ENCODE measurements around the gene VANGL2. TPM values are rescaled to one million over a fixed set of nuclear protein-coding genes. Genes with fewer than 3 reads are reported as not detected.
A peak's percentile ranks its signal among the peaks of the same experiment; 100 is the strongest.

VANGL2 gene
- total and polyA plus RNA-seq, 9 of the 15 experiments (the other 6 are each of a cell fraction or from before 2014, with no cell fraction given), result 0.28 to 4.0 (median 0.98) TPM

GRCh38 chr1:160354388-160354985 is 45.9 kb upstream of the VANGL2 start (continued):
- TF ChIP-seq, protein P1, sequence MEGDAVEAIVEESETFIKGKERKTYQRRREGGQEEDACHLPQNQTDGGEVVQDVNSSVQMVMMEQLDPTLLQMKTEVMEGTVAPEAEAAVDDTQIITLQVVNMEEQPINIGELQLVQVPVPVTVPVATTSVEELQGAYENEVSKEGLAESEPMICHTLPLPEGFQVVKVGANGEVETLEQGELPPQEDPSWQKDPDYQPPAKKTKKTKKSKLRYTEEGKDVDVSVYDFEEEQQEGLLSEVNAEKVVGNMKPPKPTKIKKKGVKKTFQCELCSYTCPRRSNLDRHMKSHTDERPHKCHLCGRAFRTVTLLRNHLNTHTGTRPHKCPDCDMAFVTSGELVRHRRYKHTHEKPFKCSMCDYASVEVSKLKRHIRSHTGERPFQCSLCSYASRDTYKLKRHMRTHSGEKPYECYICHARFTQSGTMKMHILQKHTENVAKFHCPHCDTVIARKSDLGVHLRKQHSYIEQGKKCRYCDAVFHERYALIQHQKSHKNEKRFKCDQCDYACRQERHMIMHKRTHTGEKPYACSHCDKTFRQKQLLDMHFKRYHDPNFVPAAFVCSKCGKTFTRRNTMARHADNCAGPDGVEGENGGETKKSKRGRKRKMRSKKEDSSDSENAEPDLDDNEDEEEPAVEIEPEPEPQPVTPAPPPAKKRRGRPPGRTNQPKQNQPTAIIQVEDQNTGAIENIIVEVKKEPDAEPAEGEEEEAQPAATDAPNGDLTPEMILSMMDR (IDR thresholded peaks at IDR 0.05 in 2 of 3, conservative IDR thresholded peaks at IDR 0.05 in 1 of 3; ENCODE audit: insufficient read depth in 2 of 3, low read depth in 1 of 3, low read length in 3 of 3), result peak; percentile 66 to 71 (median 69)
- TF ChIP-seq ARID2 (IDR thresholded peaks at IDR 0.05) (no peak), CTCFL (IDR thresholded peaks at IDR 0.05; ENCODE audit: borderline replicate concordance, insufficient read depth, low read depth, low read length, poor library complexity, severe bottlenecking) (peak; percentile 12), SMAD4 (CRISPR knock-in tag; conservative IDR thresholded peaks at IDR 0.05) (0 out of 2 replicates have a peak, but pooled peaks have one; percentile 12)

Data from K562 (cell line).